HCT116 (cell line): ENCODE measurements around the gene ATP6V1G3. TPM values are rescaled to one million over a fixed set of nuclear protein-coding genes. Genes with fewer than 3 reads are reported as not detected.

Experiments
- ATAC-seq: fragments of 200-7000 bp; cut with Tn5 transposase; 2 replicates; pipeline ENCODE4 v1.9.1; 2020; ENCODE audit warnings: mild to moderate bottlenecking, moderate library complexity
- BruUV-seq: library from RNA; stranded (reverse); fragments of 400-500 nt; replicated peaks from 2 replicates; lab custom pipeline; 2021; lab: Mats Ljungman, UMichigan
- CTCF ChIA-PET: fragments of 300-600 bp; sonication (Branson Sonifier 250); formaldehyde crosslinking; loops from one replicate; lab custom pipeline; 2021; ENCODE audit warnings: antibody characterized with exemption; lab: Charles Lee
- POLR2A ChIA-PET: fragments of 300-600, 350-600 bp; sonication (Branson Sonifier 250); formaldehyde crosslinking; loops from one replicate; lab custom pipeline; 2021; ENCODE audit warnings: antibody characterized with exemption; lab: Charles Lee
- RAD21 ChIA-PET, 2 experiments: fragments of 300-600 bp; sonication (Branson Sonifier 250); formaldehyde crosslinking; loops; one replicate each; lab custom pipeline; 2023; ENCODE audit warnings: low total read pairs in 2 of 2; ENCODE audit not compliant: uncharacterized antibody in 2 of 2, unreplicated experiment in 2 of 2, low non-redundant PET in 1 of 2; lab: Charles Lee
- DNase-seq: peaks from one replicate; pipeline ENCODE4 v3.0.0-alpha.2; 2010; ENCODE audit warnings: low read depth, low spot score
- H2AFZ ChIP-seq: fragments of 200-600 bp; shearing (Covaris generic), sonication (generic); 2 replicates; pipeline ENCODE4 v1.6.1; 2017; ENCODE audit warnings: low read depth, mixed run types, mixed read lengths, antibody characterized with exemption, low read length; ENCODE audit not compliant: poor library complexity, severe bottlenecking
- H3K27ac ChIP-seq: 2 replicates; pipeline ENCODE4 v1.5.1; 2012; ENCODE audit warnings: low read depth, low read length
- H3K27me3 ChIP-seq: fragments of 200-600 bp; sonication (generic); 2 replicates; pipeline ENCODE4 v1.6.1; 2016; ENCODE audit warnings: mixed run types, low read length, mixed read lengths; ENCODE audit not compliant: insufficient read depth
- H3K36me3 ChIP-seq, 2 experiments: fragments of 200-500 bp in 1 of 2; fragments of 200-600 bp in 1 of 2; sonication (Bioruptor generic) in 1 of 2; sonication (generic) in 1 of 2; 2 replicates each; pipeline versions ENCODE4 v1.5.1 to v1.6.1; 2014 to 2016; ENCODE audit warnings: low read length in 2 of 2, inconsistent platforms in 1 of 2, mixed read lengths in 1 of 2, mixed run types in 1 of 2; ENCODE audit not compliant: insufficient read depth in 2 of 2, control insufficient read depth in 1 of 2
- H3K4me1 ChIP-seq, 2 experiments: fragments of 200-600 bp in 1 of 2; sonication (generic) in 1 of 2; 2 replicates each; pipeline versions ENCODE4 v1.5.1 to v1.6.1; 2012 to 2017; ENCODE audit warnings: low read length in 2 of 2, inconsistent platforms in 1 of 2, mild to moderate bottlenecking in 1 of 2, mixed read lengths in 1 of 2, mixed run types in 1 of 2, moderate library complexity in 1 of 2; ENCODE audit not compliant: insufficient read depth in 2 of 2, control insufficient read depth in 1 of 2
- H3K4me2 ChIP-seq: fragments of 200-600 bp; sonication (generic); 2 replicates; pipeline ENCODE4 v1.6.1; 2017; ENCODE audit warnings: mixed run types, low read length, mixed read lengths
- H3K4me3 ChIP-seq, 2 experiments: fragments of 200-600 bp in 1 of 2; sonication (generic) in 1 of 2; replicated peaks in 1 of 2; 2 replicates each; pipeline ENCODE4 v1.5.1; 2011 to 2016; ENCODE audit warnings: low read length in 2 of 2, control low read depth in 1 of 2, low read depth in 1 of 2, mild to moderate bottlenecking in 1 of 2, mixed read lengths in 1 of 2, mixed run types in 1 of 2
- H3K79me2 ChIP-seq: fragments of 200-600 bp; sonication (generic); 2 replicates; pipeline ENCODE4 v1.6.1; 2017; ENCODE audit warnings: mild to moderate bottlenecking, mixed run types, low read length, moderate library complexity, mixed read lengths; ENCODE audit not compliant: insufficient read depth
- H3K9ac ChIP-seq: fragments of 200-600 bp; sonication (generic); 2 replicates; pipeline ENCODE4 v1.6.1; 2016; ENCODE audit warnings: low read length, mixed read lengths
- H3K9me2 ChIP-seq: fragments of 200-600 bp; sonication (generic), shearing (Covaris generic); 2 replicates; pipeline ENCODE4 v1.6.1; 2017; ENCODE audit warnings: mixed run types, mild to moderate bottlenecking, moderate library complexity; ENCODE audit not compliant: insufficient read depth
- H3K9me3 ChIP-seq, 2 experiments: fragments of 200-500 bp in 1 of 2; fragments of 200-600 bp in 1 of 2; sonication (Bioruptor generic) in 1 of 2; sonication (generic) in 1 of 2; 2 replicates each; pipeline ENCODE4 v1.6.1; 2014 to 2017; ENCODE audit warnings: low read length in 2 of 2, mixed read lengths in 2 of 2, inconsistent platforms in 1 of 2, low read depth in 1 of 2, mild to moderate bottlenecking in 1 of 2, mixed run types in 1 of 2, moderate library complexity in 1 of 2; ENCODE audit not compliant: control insufficient read depth in 1 of 2, insufficient read depth in 1 of 2
- H4K20me1 ChIP-seq: fragments of 200-600 bp; sonication (generic), shearing (Covaris generic); 2 replicates; pipeline ENCODE4 v1.6.1; 2017; ENCODE audit warnings: mixed run types, mild to moderate bottlenecking, moderate library complexity; ENCODE audit not compliant: insufficient read depth
- CBX3 ChIP-seq: IDR thresholded peaks from 2 replicates; pipeline ENCODE4 v1.6.1; 2012; ENCODE audit warnings: low read depth
- CEBPB ChIP-seq: IDR thresholded peaks from 2 replicates; pipeline ENCODE4 v1.6.1; 2012; ENCODE audit warnings: low read depth
- CTCF ChIP-seq, 3 experiments: fragments of 200-600 bp in 1 of 3; sonication (generic) in 1 of 3; IDR thresholded peaks in 2 of 3; conservative IDR thresholded peaks in 1 of 3; 2 replicates each; pipeline ENCODE4 v1.5.1; 2012 to 2017; ENCODE audit warnings: low read depth in 2 of 3, low read length in 2 of 3, antibody characterized with exemption in 1 of 3, borderline replicate concordance in 1 of 3, control low read depth in 1 of 3, mild to moderate bottlenecking in 1 of 3, mixed read lengths in 1 of 3, mixed run types in 1 of 3, moderate library complexity in 1 of 3; ENCODE audit not compliant: insufficient read depth in 1 of 3
- EZH2phosphoT487 ChIP-seq: fragments of 200-600 bp; IDR thresholded peaks from 2 replicates; pipeline ENCODE4 v1.6.1; 2018; ENCODE audit warnings: antibody characterized with exemption, borderline replicate concordance
- POLR2A ChIP-seq: IDR thresholded peaks from 2 replicates; pipeline ENCODE4 v1.7.0; 2011; ENCODE audit warnings: borderline replicate concordance; ENCODE audit not compliant: insufficient read depth, insufficient read length; ENCODE audit errors: extremely low read depth
- SIN3A ChIP-seq: IDR thresholded peaks from 2 replicates; pipeline ENCODE4 v1.6.1; 2012; ENCODE audit warnings: low read depth
- SRF ChIP-seq: IDR thresholded peaks from 2 replicates; pipeline ENCODE4 v1.6.1; 2012; ENCODE audit warnings: low read depth
- YY1 ChIP-seq: IDR thresholded peaks from 2 replicates; pipeline ENCODE4 v1.6.1; 2011; ENCODE audit warnings: low read length, low read depth, moderate library complexity, mild to moderate bottlenecking; ENCODE audit not compliant: insufficient replicate concordance; ENCODE audit errors: extremely low read depth
- ZFX ChIP-seq: fragments of 450-650 bp; IDR thresholded peaks from 2 replicates; pipeline ENCODE4 v1.6.1; 2017
- intact Hi-C: fragments of 100-400 bp; cut with micrococcal nuclease; formaldehyde crosslinking; loops from 2 replicates; pipeline ENCODE4 v1.10.0; 2022
- total RNA-seq: library from RNA; stranded (reverse); gene quantifications from one replicate; pipeline ENCODE4 v1.2.1, GENCODE V29; 2021; ENCODE audit not compliant: unreplicated experiment

The ATP6V1G3 gene
- total RNA-seq, 1 experiment from 2014 or later: not detected

- no peak for TF ChIP-seq POLR2A
- TF ChIP-seq CBX3: no peak
- no peak for TF ChIP-seq CTCF (IDR thresholded peaks at IDR 0.05 in 2 of 3, conservative IDR thresholded peaks at IDR 0.05 in 1 of 3; ENCODE audit: borderline replicate concordance in 1 of 3, insufficient read depth in 1 of 3, low read depth in 2 of 3, low read length in 2 of 3)
- no peak for TF ChIP-seq ZFX
- TF ChIP-seq CEBPB: no peak
- TF ChIP-seq SRF: no peak
- TF ChIP-seq SIN3A: no peak
Measured at GRCh38 chr1:198483006-198483405, 57.5 kb downstream of the ATP6V1G3 start (continued).

- no TSS peak for BruUV-seq
- CTCF ChIA-PET: no interaction called here
Measured at GRCh38 chr1:198481661-198482060, 58.8 kb downstream of the ATP6V1G3 start.

More at GRCh38 chr1:198481661-198482060, 58.8 kb downstream of the ATP6V1G3 start:
- Histone ChIP-seq H2AFZ (no peak overlapping the region), H3K27me3 (no peaks in the 10 kb centered on the region), H3K4me1 (no peaks in the 10 kb centered on the region), H3K36me3 (no peaks in the 10 kb centered on the region), H3K4me2 (no peak overlapping the region), H3K9me3 (no peaks in the 10 kb centered on the region), H4K20me1 (no peaks in the 10 kb centered on the region), H3K79me2 (no peaks in the 10 kb centered on the region), H3K4me3 (no peak overlapping the region), H3K9ac (no peak overlapping the region), H3K9me2 (no peaks in the 10 kb centered on the region), H3K27ac (no peak overlapping the region)
- RAD21 ChIA-PET: no interaction called here
- no peak for TF ChIP-seq YY1
- TF ChIP-seq EZH2phosphoT487: no peak
- no peak for ATAC-seq
- DNase-seq: no peak
- intact Hi-C loops: no loop called here
- POLR2A ChIA-PET: no interaction called here
